Neural progenitor cell (in vitro differentiated cells): ENCODE data around the gene MINDY3.

Source experiments
- CTCF ChIP-seq: fragments of 200-600 bp; sonication (generic); IDR thresholded peaks from 2 replicates; pipeline ENCODE4 v1.5.1; 2017; ENCODE audit warnings: antibody characterized with exemption, mild to moderate bottlenecking
- EZH2 ChIP-seq: fragments of 200-600 bp; sonication (generic); IDR thresholded peaks from 2 replicates; pipeline ENCODE4 v1.6.1; 2017; ENCODE audit warnings: antibody characterized with exemption, mild to moderate bottlenecking, moderate library complexity
- EZH2phosphoT487 ChIP-seq: fragments of 200-600 bp; sonication (generic); IDR thresholded peaks from 2 replicates; pipeline ENCODE4 v1.6.1; 2017; ENCODE audit warnings: antibody characterized with exemption

GRCh38 chr10:15738270-15738925, 121.9 kb downstream of the MINDY3 start:
- TF ChIP-seq CTCF (no peak), EZH2phosphoT487 (no peak), EZH2 (no peak)
